C4-2B (cell line): ENCODE results near the gene UTS2B.

Experiments used
- CTCF ChIP-seq: fragments of 450-650 bp; conservative IDR thresholded peaks from 2 replicates; pipeline ENCODE4 v1.5.1; 2017; ENCODE audit warnings: mild to moderate bottlenecking
- ZFX ChIP-seq: fragments of 450-650 bp; IDR thresholded peaks from 2 replicates; pipeline ENCODE4 v1.6.1; 2017

GRCh38 chr3:191345334-191345733, 15.0 kb upstream of the UTS2B start:
- TF ChIP-seq CTCF: no peak
- TF ChIP-seq ZFX: no peak
